PC-9 (cell line): ENCODE measurements around the gene IL6R. TPM values are rescaled to one million over a fixed set of nuclear protein-coding genes. Genes with fewer than 3 reads are reported as not detected.
"Not testable (repeated sequence)": the region's sequence is repeated elsewhere in the genome, so short reads cannot be mapped to it uniquely, and the experiment has no call there.

Experiments used
- BruUV-seq: library from RNA; stranded (reverse); fragments of 400-500 nt; replicated peaks from 2 replicates; lab custom pipeline; 2021; lab: Mats Ljungman, UMichigan
- CTCF ChIA-PET: fragments of 300-600 bp; sonication (Branson Sonifier 250); formaldehyde crosslinking; loops from one replicate; lab custom pipeline; 2022; ENCODE audit warnings: antibody characterized with exemption; lab: Charles Lee
- POLR2A ChIA-PET: fragments of 300-600 bp; sonication (Branson Sonifier 250); formaldehyde crosslinking; loops from one replicate; lab custom pipeline; 2022; ENCODE audit warnings: antibody characterized with exemption; ENCODE audit not compliant: unreplicated experiment; lab: Charles Lee
- DNase-seq, 2 experiments: peaks; one replicate each; pipeline versions ENCODE4 v3.0.0 to v3.0.0-alpha.2; 2015 to 2022; ENCODE audit warnings: mixed read lengths in 1 of 2
- H2AFZ ChIP-seq: fragments of 200-600 bp; sonication (generic); 2 replicates; pipeline ENCODE4 v1.8.1; 2017; ENCODE audit warnings: antibody characterized with exemption
- H3F3A ChIP-seq: fragments of 200-600 bp; sonication (generic); 2 replicates; pipeline ENCODE4 v1.8.1; 2017; ENCODE audit warnings: antibody characterized with exemption, mild to moderate bottlenecking, low read depth; ENCODE audit not compliant: insufficient read depth
- H3K27ac ChIP-seq: fragments of 200-600 bp; sonication (generic); 2 replicates; pipeline ENCODE4 v1.6.1; 2016; ENCODE audit warnings: mixed run types
- H3K27me3 ChIP-seq: fragments of 200-600 bp; sonication (generic); 2 replicates; pipeline ENCODE4 v1.6.1; 2016; ENCODE audit warnings: low read depth, mixed run types; ENCODE audit not compliant: insufficient read depth
- H3K36me3 ChIP-seq: fragments of 200-600 bp; sonication (generic); 2 replicates; pipeline ENCODE4 v1.6.1; 2016; ENCODE audit warnings: low read depth, mixed run types
- H3K4me1 ChIP-seq: fragments of 200-600 bp; sonication (generic); replicated peaks from 2 replicates; pipeline ENCODE4 v1.6.1; 2016; ENCODE audit warnings: mixed run types; ENCODE audit not compliant: insufficient read depth
- H3K4me2 ChIP-seq: fragments of 200-600 bp; sonication (generic); 2 replicates; pipeline ENCODE4 v1.6.1; 2017; ENCODE audit warnings: mixed run types
- H3K4me3 ChIP-seq: fragments of 200-600 bp; sonication (generic); 2 replicates; pipeline ENCODE4 v1.6.1; 2016; ENCODE audit warnings: mixed run types
- H3K79me2 ChIP-seq: fragments of 200-600 bp; sonication (generic); 2 replicates; pipeline ENCODE4 v1.6.1; 2017; ENCODE audit warnings: low read depth, mixed run types
- H3K9me2 ChIP-seq: fragments of 200-600 bp; sonication (generic); 2 replicates; pipeline ENCODE4 v1.8.1; 2017; ENCODE audit warnings: mild to moderate bottlenecking; ENCODE audit not compliant: insufficient read depth
- H3K9me3 ChIP-seq: fragments of 200-600 bp; sonication (generic); 2 replicates; pipeline ENCODE4 v1.8.1; 2016; ENCODE audit warnings: low read depth; ENCODE audit not compliant: insufficient read depth
- H4K20me1 ChIP-seq: fragments of 200-600 bp; sonication (generic); 2 replicates; pipeline ENCODE4 v1.8.1; 2017; ENCODE audit not compliant: insufficient read depth
- EZH2 ChIP-seq: fragments of 200-600 bp; sonication (generic); IDR thresholded peaks from 2 replicates; pipeline ENCODE4 v1.8.0; 2017; ENCODE audit warnings: antibody characterized with exemption, low read depth
- intact Hi-C: fragments of 100-400 bp; cut with micrococcal nuclease; formaldehyde crosslinking; loops from one replicate; pipeline ENCODE4 v1.10.0; 2022; ENCODE audit not compliant: unreplicated experiment
- total RNA-seq: library from RNA; stranded (reverse); gene quantifications from 2 replicates; pipeline ENCODE4 v1.2.3, GENCODE V29; 2021
- TF ChIP-seq, protein P1 (sequence below): fragments of 200-600 bp; sonication (generic); conservative IDR thresholded peaks from 2 replicates; pipeline ENCODE4 v1.6.1; 2017; ENCODE audit warnings: mixed run types, antibody characterized with exemption, mild to moderate bottlenecking, moderate library complexity

IL6R gene
- total RNA-seq, 1 experiment from 2014 or later = 3.2 TPM

DNA sequence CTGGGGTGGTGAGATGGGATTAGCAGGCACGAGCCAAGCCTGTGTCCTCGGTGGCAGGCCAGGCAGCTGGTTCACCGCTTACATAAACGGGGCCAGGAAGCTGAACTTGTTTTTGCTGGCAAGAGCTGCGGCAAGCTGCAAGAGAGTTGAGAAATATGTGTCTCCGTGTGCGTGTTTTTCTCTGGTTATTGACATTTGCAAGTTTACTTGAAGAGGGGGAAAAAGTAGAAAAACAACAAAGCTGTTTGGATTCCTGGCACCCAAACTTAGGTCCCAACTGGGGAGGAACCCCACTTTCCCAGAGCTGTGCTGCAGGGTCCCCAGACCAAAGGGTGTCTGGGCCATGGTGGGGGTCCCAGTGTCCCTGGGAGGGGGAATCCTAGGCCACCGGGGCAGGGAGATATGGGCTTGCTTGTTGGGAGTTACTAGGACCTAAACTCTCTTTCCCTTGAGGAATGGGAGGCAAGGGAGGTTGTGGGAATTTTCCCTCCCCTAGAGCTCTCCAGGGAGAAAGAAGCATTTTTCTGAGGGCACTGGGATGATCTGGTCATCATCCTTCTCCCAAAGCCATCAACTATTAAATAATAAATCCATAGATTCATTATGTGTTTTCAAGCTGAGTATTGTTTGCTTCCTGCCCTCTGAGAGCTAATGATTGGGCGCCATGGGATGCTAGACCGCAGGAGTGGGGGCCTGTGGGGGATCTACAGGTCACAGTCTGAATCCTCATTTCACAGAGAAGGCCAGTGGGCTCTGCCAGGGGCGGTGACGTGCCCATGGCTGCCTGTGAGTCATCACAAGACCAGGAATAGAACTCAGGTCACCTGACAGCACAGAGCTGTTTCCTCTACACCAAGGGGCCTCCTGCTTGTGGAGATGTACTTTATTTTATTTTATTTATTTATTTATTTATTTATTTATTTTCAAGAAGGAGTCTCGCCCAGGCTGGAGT, 14.8 kb downstream of the IL6R start:
- intact Hi-C loops = loop anchor here (2.0 kb wide), 1 partner anchor 59 kb away; no protein-coding TSS in a partner anchor
- H3F3A ChIP-seq = peaks cover 39% of the 10 kb centered on the region
- ChIA-PET CTCF (no interaction called here), POLR2A (interaction anchor here (0.5 to 0.6 kb wide), 2 partner anchors 14 to 67 kb away, joined by 3 to 11 read pairs; no protein-coding TSS in a partner anchor)
- no peaks in the 10 kb centered on the region for H3K79me2 ChIP-seq
- H4K20me1 ChIP-seq = no peaks in the 10 kb centered on the region; the same call in 1 of the 2 replicates
- no TSS peak for BruUV-seq
- no peaks in the 10 kb centered on the region for H3K9me3 ChIP-seq
- H2AFZ ChIP-seq = no peak overlapping the region
- peaks cover 52% of the 10 kb centered on the region for H3K4me1 ChIP-seq
- H3K9me2 ChIP-seq = no peaks in the 10 kb centered on the region
- peak overlapping the region; percentile 66 for H3K27ac ChIP-seq
- peak; percentile 63 to 85 for DNase-seq
- H3K4me2 ChIP-seq = peak overlapping the region; percentile 70
- no peaks in the 10 kb centered on the region for H3K36me3 ChIP-seq
- no peak for TF ChIP-seq EZH2
- TF ChIP-seq, protein P1, sequence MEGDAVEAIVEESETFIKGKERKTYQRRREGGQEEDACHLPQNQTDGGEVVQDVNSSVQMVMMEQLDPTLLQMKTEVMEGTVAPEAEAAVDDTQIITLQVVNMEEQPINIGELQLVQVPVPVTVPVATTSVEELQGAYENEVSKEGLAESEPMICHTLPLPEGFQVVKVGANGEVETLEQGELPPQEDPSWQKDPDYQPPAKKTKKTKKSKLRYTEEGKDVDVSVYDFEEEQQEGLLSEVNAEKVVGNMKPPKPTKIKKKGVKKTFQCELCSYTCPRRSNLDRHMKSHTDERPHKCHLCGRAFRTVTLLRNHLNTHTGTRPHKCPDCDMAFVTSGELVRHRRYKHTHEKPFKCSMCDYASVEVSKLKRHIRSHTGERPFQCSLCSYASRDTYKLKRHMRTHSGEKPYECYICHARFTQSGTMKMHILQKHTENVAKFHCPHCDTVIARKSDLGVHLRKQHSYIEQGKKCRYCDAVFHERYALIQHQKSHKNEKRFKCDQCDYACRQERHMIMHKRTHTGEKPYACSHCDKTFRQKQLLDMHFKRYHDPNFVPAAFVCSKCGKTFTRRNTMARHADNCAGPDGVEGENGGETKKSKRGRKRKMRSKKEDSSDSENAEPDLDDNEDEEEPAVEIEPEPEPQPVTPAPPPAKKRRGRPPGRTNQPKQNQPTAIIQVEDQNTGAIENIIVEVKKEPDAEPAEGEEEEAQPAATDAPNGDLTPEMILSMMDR = no peak
- H3K4me3 ChIP-seq = no peak overlapping the region
- H3K27me3 ChIP-seq = no peaks in the 10 kb centered on the region

DNA sequence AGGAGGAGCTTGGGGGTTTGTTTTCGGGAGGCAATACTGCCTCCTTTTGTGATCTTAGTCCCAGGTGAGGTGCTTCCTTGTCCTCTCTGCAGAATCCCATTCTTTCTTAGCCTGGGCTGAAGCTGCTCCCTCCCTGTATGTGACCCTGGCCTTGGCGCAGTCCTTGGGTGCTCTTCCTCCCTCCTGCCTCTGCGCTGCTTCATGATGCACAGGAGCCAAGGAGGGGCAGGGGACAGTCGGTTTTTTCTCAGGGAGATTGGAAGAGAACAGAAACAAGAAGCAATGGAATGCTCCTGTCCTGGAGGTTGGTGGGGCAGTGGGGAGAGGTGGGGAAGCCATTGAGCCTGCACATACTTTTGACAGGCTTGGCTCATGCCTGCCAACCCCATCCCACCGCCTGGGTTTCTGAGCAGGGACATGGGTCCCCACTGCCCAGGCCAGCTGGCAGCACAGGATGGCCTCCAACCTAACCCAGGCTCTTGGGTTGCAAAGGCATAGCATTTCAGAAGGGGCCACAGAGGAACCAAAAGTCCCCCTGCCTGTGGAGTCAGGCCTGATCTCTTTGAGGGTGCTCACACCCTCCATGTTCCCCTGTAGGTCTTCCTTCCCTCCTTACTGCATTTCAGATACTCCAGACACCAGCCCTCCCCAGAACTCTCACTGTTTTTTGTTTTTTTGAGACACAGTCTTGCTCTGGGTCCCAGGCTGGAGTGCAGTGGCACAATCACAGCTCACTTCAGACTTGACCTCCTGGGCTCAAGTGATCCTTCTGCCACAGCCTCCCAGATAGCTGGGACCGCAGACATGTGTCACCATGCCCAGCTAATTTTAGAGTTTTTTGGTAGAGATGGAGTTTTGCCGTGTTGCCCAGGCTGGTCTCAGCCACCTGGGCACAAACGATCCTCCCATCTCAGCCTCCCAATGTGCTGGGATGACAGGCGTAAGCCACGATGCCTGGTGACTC, 16.1 kb downstream of the IL6R start:
- H3K79me2 ChIP-seq = no peaks in the 10 kb centered on the region
- no peaks in the 10 kb centered on the region for H3K36me3 ChIP-seq
- DNase-seq = no peak
- ChIA-PET CTCF (no interaction called here), POLR2A (no interaction called here)
- no peaks in the 10 kb centered on the region for H3K9me3 ChIP-seq
- TF ChIP-seq, protein P1 = no peak
- TF ChIP-seq EZH2 = no peak
- H4K20me1 ChIP-seq = no peaks in the 10 kb centered on the region; the same call in 1 of the 2 replicates
- no peak overlapping the region for H2AFZ ChIP-seq
- BruUV-seq = no TSS peak
- intact Hi-C loops = no loop called here
- H3K27ac ChIP-seq = no peak overlapping the region
- peaks cover 52% of the 10 kb centered on the region for H3K4me1 ChIP-seq
- no peaks in the 10 kb centered on the region for H3K27me3 ChIP-seq
- no peak overlapping the region for H3K4me3 ChIP-seq
- no peaks in the 10 kb centered on the region for H3K9me2 ChIP-seq
- no peak overlapping the region for H3K4me2 ChIP-seq
- H3F3A ChIP-seq = peaks cover 43% of the 10 kb centered on the region

DNA sequence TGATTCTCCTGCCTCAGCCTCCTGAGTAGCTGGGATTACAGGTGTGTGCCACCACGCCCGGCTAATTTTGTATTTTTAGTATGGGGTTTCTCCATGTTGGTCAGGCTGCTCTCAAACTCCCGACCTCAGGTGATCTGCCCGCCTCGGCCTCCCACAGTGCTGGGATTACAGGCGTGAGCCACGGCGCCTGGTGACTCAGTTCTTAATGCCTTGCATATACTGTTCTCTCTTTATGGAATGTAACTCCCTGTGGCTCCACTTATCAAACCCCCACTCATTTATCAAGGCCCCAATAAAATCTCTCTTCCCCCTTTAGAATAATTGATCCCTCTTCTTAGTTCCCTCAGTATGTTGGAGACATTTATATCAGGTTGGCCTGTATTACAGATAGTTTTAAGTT, 16.9 kb downstream of the IL6R start:
- H3K4me2 ChIP-seq, POLR2A ChIA-PET, H3K27ac ChIP-seq, BruUV-seq, H3K27me3 ChIP-seq, H3K79me2 ChIP-seq, H3K9me3 ChIP-seq, intact Hi-C loops, H3K4me3 ChIP-seq, H2AFZ ChIP-seq, H4K20me1 ChIP-seq, H3K36me3 ChIP-seq, H3K9me2 ChIP-seq, DNase-seq: not testable (repeated sequence)
- CTCF ChIA-PET = interaction anchor here (0.6 kb wide), 1 partner anchor 61 kb away, joined by 3 read pairs; no protein-coding TSS in a partner anchor
- Histone ChIP-seq H3F3A (peaks cover 43% of the 10 kb centered on the region), H3K4me1 (peaks cover 56% of the 10 kb centered on the region)
